Measurements from ENCODE around the gene ZNF576. TPM values are rescaled to one million over a fixed set of nuclear protein-coding genes. Genes with fewer than 3 reads are reported as not detected.
A peak's percentile ranks its signal among the peaks of the same experiment; 100 is the strongest.
"Not testable (repeated sequence)": the region's sequence is repeated elsewhere in the genome, so short reads cannot be mapped to it uniquely, and the experiment has no call there.

Gene ZNF576
- total RNA-seq (2014; rRNA removed; shearing (Covaris generic)), result 12.3 and 18.6 TPM in 2 replicates

- H3K36me3 ChIP-seq (replicated peaks; ENCODE audit: control insufficient read depth, insufficient read depth, low read length), result peaks cover 14% of the 10 kb centered on the region
- peak; percentile 99 for DNase-seq
- H3K4me3 ChIP-seq (ENCODE audit: insufficient read depth, low read depth, low read length), result peak within 1 kb of the TSS; percentile 75
- H3K27me3 ChIP-seq (ENCODE audit: control insufficient read depth, insufficient read depth, low read length), result no peaks in the 10 kb centered on the region
Observed at GRCh38 chr19:43595999-43596841, at the start of gene ZNF576, which contains the start of gene IRGQ. Gene ZNF576, plus strand, starts transcription at chr19:43596595. Its CDS starts 514 bp downstream, at chr19:43597109. Gene IRGQ, minus strand, starts transcription at chr19:43596134. Its CDS starts 796 bp downstream, at chr19:43595338.

GRCh38 chr19:43547926-43548325 lies 48.5 kb upstream of the ZNF576 start:
- not testable (repeated sequence) for H3K4me3 ChIP-seq (ENCODE audit: insufficient read depth, low read depth, low read length); H3K27me3 ChIP-seq (ENCODE audit: control insufficient read depth, insufficient read depth, low read length); DNase-seq
- peaks cover 20% of the 10 kb centered on the region for H3K36me3 ChIP-seq (replicated peaks; ENCODE audit: control insufficient read depth, insufficient read depth, low read length)

- peaks cover 14% of the 10 kb centered on the region for H3K36me3 ChIP-seq (replicated peaks; ENCODE audit: control insufficient read depth, insufficient read depth, low read length)
- H3K4me3 ChIP-seq (ENCODE audit: insufficient read depth, low read depth, low read length), result no peak overlapping the region
- H3K27me3 ChIP-seq (ENCODE audit: control insufficient read depth, insufficient read depth, low read length), result no peaks in the 10 kb centered on the region
- no peak for DNase-seq
Observed at GRCh38 chr19:43548706-43549105, 47.7 kb upstream of the ZNF576 start.

- H3K27me3 ChIP-seq (ENCODE audit: control insufficient read depth, insufficient read depth, low read length), result no peaks in the 10 kb centered on the region
- H3K4me3 ChIP-seq (ENCODE audit: insufficient read depth, low read depth, low read length), result no peak overlapping the region
- peaks cover 12% of the 10 kb centered on the region for H3K36me3 ChIP-seq (replicated peaks; ENCODE audit: control insufficient read depth, insufficient read depth, low read length)
- DNase-seq, result peak; percentile 42
Observed at GRCh38 chr19:43551399-43552197, 44.8 kb upstream of the ZNF576 start.

GRCh38 chr19:43552198-43552450 lies 44.3 kb upstream of the ZNF576 start:
- no peak for DNase-seq
- peaks cover 11% of the 10 kb centered on the region for H3K36me3 ChIP-seq (replicated peaks; ENCODE audit: control insufficient read depth, insufficient read depth, low read length)
- H3K27me3 ChIP-seq (ENCODE audit: control insufficient read depth, insufficient read depth, low read length), result no peaks in the 10 kb centered on the region
- no peak overlapping the region for H3K4me3 ChIP-seq (ENCODE audit: insufficient read depth, low read depth, low read length)

- DNase-seq, result no peak
- peaks cover 11% of the 10 kb centered on the region for H3K36me3 ChIP-seq (replicated peaks; ENCODE audit: control insufficient read depth, insufficient read depth, low read length)
- no peak overlapping the region for H3K4me3 ChIP-seq (ENCODE audit: insufficient read depth, low read depth, low read length)
- no peaks in the 10 kb centered on the region for H3K27me3 ChIP-seq (ENCODE audit: control insufficient read depth, insufficient read depth, low read length)
Observed at GRCh38 chr19:43552616-43553015, 43.8 kb upstream of the ZNF576 start.

GRCh38 chr19:43553656-43554055 lies 42.7 kb upstream of the ZNF576 start:
- Histone ChIP-seq H3K27me3 (ENCODE audit: control insufficient read depth, insufficient read depth, low read length) (no peaks in the 10 kb centered on the region), H3K36me3 (replicated peaks; ENCODE audit: control insufficient read depth, insufficient read depth, low read length) (peaks cover 11% of the 10 kb centered on the region), H3K4me3 (ENCODE audit: insufficient read depth, low read depth, low read length) (no peak overlapping the region)
- no peak for DNase-seq

GRCh38 chr19:43554317-43554895 lies 42.0 kb upstream of the ZNF576 start:
- no peak overlapping the region for H3K4me3 ChIP-seq (ENCODE audit: insufficient read depth, low read depth, low read length)
- no peak for DNase-seq
- peaks cover 11% of the 10 kb centered on the region for H3K36me3 ChIP-seq (replicated peaks; ENCODE audit: control insufficient read depth, insufficient read depth, low read length)
- H3K27me3 ChIP-seq (ENCODE audit: control insufficient read depth, insufficient read depth, low read length), result no peaks in the 10 kb centered on the region

GRCh38 chr19:43555185-43555770 lies 41.1 kb upstream of the ZNF576 start:
- no peaks in the 10 kb centered on the region for H3K27me3 ChIP-seq (ENCODE audit: control insufficient read depth, insufficient read depth, low read length)
- peak; percentile 92 for DNase-seq

GRCh38 chr19:43560687-43561086 lies 35.7 kb upstream of the ZNF576 start:
- peak; percentile 76 for DNase-seq
- no peak overlapping the region for H3K4me3 ChIP-seq (ENCODE audit: insufficient read depth, low read depth, low read length)
- H3K27me3 ChIP-seq (ENCODE audit: control insufficient read depth, insufficient read depth, low read length), result no peaks in the 10 kb centered on the region
- peaks cover 2% of the 10 kb centered on the region for H3K36me3 ChIP-seq (replicated peaks; ENCODE audit: control insufficient read depth, insufficient read depth, low read length)

More at GRCh38 chr19:43555185-43555770, 41.1 kb upstream of the ZNF576 start:
- Histone ChIP-seq H3K4me3 (ENCODE audit: insufficient read depth, low read depth, low read length) (no peak overlapping the region), H3K36me3 (replicated peaks; ENCODE audit: control insufficient read depth, insufficient read depth, low read length) (peaks cover 11% of the 10 kb centered on the region)

- Histone ChIP-seq H3K36me3 (replicated peaks; ENCODE audit: control insufficient read depth, insufficient read depth, low read length) (peaks cover 2% of the 10 kb centered on the region), H3K27me3 (ENCODE audit: control insufficient read depth, insufficient read depth, low read length) (no peaks in the 10 kb centered on the region), H3K4me3 (ENCODE audit: insufficient read depth, low read depth, low read length) (no peak overlapping the region)
- DNase-seq, result no peak
Observed at GRCh38 chr19:43561139-43561970, 35.0 kb upstream of the ZNF576 start.

- Histone ChIP-seq H3K4me3 (ENCODE audit: insufficient read depth, low read depth, low read length) (no peak overlapping the region), H3K27me3 (ENCODE audit: control insufficient read depth, insufficient read depth, low read length) (no peaks in the 10 kb centered on the region), H3K36me3 (replicated peaks; ENCODE audit: control insufficient read depth, insufficient read depth, low read length) (peaks cover 2% of the 10 kb centered on the region)
- DNase-seq, result no peak
Observed at GRCh38 chr19:43562226-43562697, 34.1 kb upstream of the ZNF576 start.

- no peak for DNase-seq
- Histone ChIP-seq H3K27me3 (ENCODE audit: control insufficient read depth, insufficient read depth, low read length) (no peaks in the 10 kb centered on the region), H3K36me3 (replicated peaks; ENCODE audit: control insufficient read depth, insufficient read depth, low read length) (peaks cover 2% of the 10 kb centered on the region), H3K4me3 (ENCODE audit: insufficient read depth, low read depth, low read length) (no peak overlapping the region)
Observed at GRCh38 chr19:43562698-43563241, 33.6 kb upstream of the ZNF576 start.
